Endodermal cell (in vitro differentiated cells): ENCODE data around the gene PARD3B. TPM values are rescaled to one million over a fixed set of nuclear protein-coding genes. Genes with fewer than 3 reads are reported as not detected.

Experiments
- DNase-seq: peaks from one replicate; pipeline ENCODE4 v3.0.0-alpha.2; 2017
- H3K27ac ChIP-seq: 2 replicates; pipeline ENCODE4 v1.5.1; 2013; ENCODE audit warnings: mild to moderate bottlenecking, low read depth, low read length, moderate library complexity
- H3K27me3 ChIP-seq: 2 replicates; pipeline ENCODE4 v1.6.1; 2013; ENCODE audit warnings: mild to moderate bottlenecking, low read length, moderate library complexity; ENCODE audit not compliant: insufficient read depth, control insufficient read depth, poor library complexity, severe bottlenecking
- H3K36me3 ChIP-seq: 2 replicates; pipeline ENCODE4 v1.7.0; 2013; ENCODE audit warnings: mild to moderate bottlenecking, low read length, moderate library complexity; ENCODE audit not compliant: control insufficient read depth, insufficient read depth
- H3K4me1 ChIP-seq: one replicate; pipeline ENCODE4 v1.7.0; 2013; ENCODE audit warnings: low read length; ENCODE audit not compliant: control insufficient read depth, insufficient read depth
- H3K4me3 ChIP-seq: 2 replicates; pipeline ENCODE4 v1.5.1; 2013; ENCODE audit warnings: mild to moderate bottlenecking, low read length, moderate library complexity
- H3K9ac ChIP-seq: 2 replicates; pipeline ENCODE4 v1.6.1; 2013; ENCODE audit warnings: mild to moderate bottlenecking, low read length, moderate library complexity; ENCODE audit not compliant: poor library complexity, severe bottlenecking; ENCODE audit errors: extremely low read depth
- H3K9me3 ChIP-seq: 2 replicates; pipeline ENCODE4 v1.6.1; 2013; ENCODE audit warnings: mild to moderate bottlenecking, low read length, moderate library complexity; ENCODE audit not compliant: control insufficient read depth
- H3K27ac Mint-ChIP-seq: 2 replicates; pipeline ENCODE4 v1.8.0; 2020; ENCODE audit warnings: mixed read lengths
- H3K27me3 Mint-ChIP-seq: 2 replicates; pipeline ENCODE4 v1.8.0; 2021; ENCODE audit warnings: mild to moderate bottlenecking, mixed read lengths; ENCODE audit not compliant: insufficient read depth
- H3K36me3 Mint-ChIP-seq: 2 replicates; pipeline ENCODE4 v1.8.0; 2020; ENCODE audit warnings: low read depth, mixed read lengths
- H3K4me1 Mint-ChIP-seq: 2 replicates; pipeline ENCODE4 v1.8.0; 2020; ENCODE audit warnings: mixed read lengths
- H3K4me3 Mint-ChIP-seq: 2 replicates; pipeline ENCODE4 v1.8.0; 2020; ENCODE audit warnings: mild to moderate bottlenecking, moderate library complexity, mixed read lengths
- H3K9me3 Mint-ChIP-seq: 2 replicates; pipeline ENCODE4 v1.8.0; 2020; ENCODE audit warnings: mild to moderate bottlenecking, mixed read lengths
- CTCF ChIP-seq: fragments of 200-600 bp; sonication (generic); conservative IDR thresholded peaks from 2 replicates; pipeline ENCODE4 v1.5.0; 2021; ENCODE audit warnings: antibody characterized with exemption, mild to moderate bottlenecking
- WGBS, 2 experiments: methylation state at CpG; one replicate each; pipeline versions ENCODE4 v1.1.5 to v1.1.7; 2013; ENCODE audit warnings: missing lambda C conversion rate in 2 of 2, mixed read lengths in 1 of 2; ENCODE audit not compliant: insufficient coverage in 1 of 2, insufficient read length in 1 of 2; 5-methylcytosine and 5-hydroxymethylcytosine counted together
- total RNA-seq, 2 donors: library from RNA; stranded (reverse); fragmentation: NEBNext Ultra II Directional in 1 of 2; extraction: Animal tissue kit (Norgen Biotek cat#: 25700) in 1 of 2; gene quantifications; 2 replicates in 1 of 2; 3 replicates in 1 of 2; pipeline ENCODE4 v1.2.1, GENCODE V29; 2021

Gene PARD3B
- total RNA-seq, 2 donors from 2014 or later: 2.5 to 5.6 TPM

- Mint-ChIP-seq H3K4me1 (peaks cover 3% of the 10 kb centered on the region), H3K9me3 (peaks cover 2% of the 10 kb centered on the region), H3K4me3 (no peak overlapping the region), H3K36me3 (no peaks in the 10 kb centered on the region), H3K27me3 (peaks cover 56% of the 10 kb centered on the region), H3K27ac (no peak overlapping the region)
- no peak overlapping the region for H3K4me3 ChIP-seq
- 78 to 91% methylated on average over 4 of the region's 4 CpGs for WGBS, 2 experiments
- H3K36me3 ChIP-seq: no peaks in the 10 kb centered on the region
- H3K9me3 ChIP-seq: no peaks in the 10 kb centered on the region
- H3K27ac ChIP-seq: no peak overlapping the region
- H3K4me1 ChIP-seq: no peaks in the 10 kb centered on the region
- TF ChIP-seq CTCF: no peak
- H3K27me3 ChIP-seq: peaks cover 10% of the 10 kb centered on the region
- DNase-seq: no peak
- no peak overlapping the region for H3K9ac ChIP-seq
Measured at GRCh38 chr2:205593891-205594290, 1048.6 kb downstream of the PARD3B start.

DNA sequence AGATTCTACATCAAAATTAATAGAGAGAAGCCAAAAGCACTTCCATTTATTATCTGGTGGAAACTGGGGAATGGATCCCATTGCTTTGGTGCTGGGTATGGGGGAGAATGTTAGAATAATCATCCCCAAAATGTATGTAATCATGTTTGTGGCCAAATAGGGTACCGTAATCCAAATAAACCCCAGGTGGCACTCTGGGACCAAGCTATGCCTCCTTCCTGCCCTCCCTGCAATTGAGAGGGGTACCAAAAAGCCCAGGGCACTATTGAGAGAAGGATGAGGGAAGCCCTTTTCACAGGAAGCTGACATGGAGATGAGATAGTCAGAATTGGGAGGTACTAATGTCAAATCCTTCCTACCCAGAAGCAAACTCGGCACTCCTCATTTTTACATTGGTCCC lies 1051.3 kb downstream of the PARD3B start:
- peaks cover 3% of the 10 kb centered on the region for H3K4me1 Mint-ChIP-seq
- no peak overlapping the region for H3K4me3 Mint-ChIP-seq
- H3K27ac ChIP-seq: no peak overlapping the region
- H3K36me3 ChIP-seq: no peaks in the 10 kb centered on the region
- H3K27me3 Mint-ChIP-seq: peaks cover 45% of the 10 kb centered on the region
- DNase-seq: no peak
- H3K4me1 ChIP-seq: no peaks in the 10 kb centered on the region
- H3K9me3 ChIP-seq: no peaks in the 10 kb centered on the region
- no peak overlapping the region for H3K4me3 ChIP-seq
- no peak overlapping the region for H3K27ac Mint-ChIP-seq
- TF ChIP-seq CTCF: peak; percentile 29
- peaks cover 10% of the 10 kb centered on the region for H3K27me3 ChIP-seq
- no peaks in the 10 kb centered on the region for H3K36me3 Mint-ChIP-seq
- no peak overlapping the region for H3K9ac ChIP-seq
- 89 to 100% methylated on average over 1 to 2 of the region's 2 CpGs for WGBS, 2 experiments
- peaks cover 2% of the 10 kb centered on the region for H3K9me3 Mint-ChIP-seq

DNA sequence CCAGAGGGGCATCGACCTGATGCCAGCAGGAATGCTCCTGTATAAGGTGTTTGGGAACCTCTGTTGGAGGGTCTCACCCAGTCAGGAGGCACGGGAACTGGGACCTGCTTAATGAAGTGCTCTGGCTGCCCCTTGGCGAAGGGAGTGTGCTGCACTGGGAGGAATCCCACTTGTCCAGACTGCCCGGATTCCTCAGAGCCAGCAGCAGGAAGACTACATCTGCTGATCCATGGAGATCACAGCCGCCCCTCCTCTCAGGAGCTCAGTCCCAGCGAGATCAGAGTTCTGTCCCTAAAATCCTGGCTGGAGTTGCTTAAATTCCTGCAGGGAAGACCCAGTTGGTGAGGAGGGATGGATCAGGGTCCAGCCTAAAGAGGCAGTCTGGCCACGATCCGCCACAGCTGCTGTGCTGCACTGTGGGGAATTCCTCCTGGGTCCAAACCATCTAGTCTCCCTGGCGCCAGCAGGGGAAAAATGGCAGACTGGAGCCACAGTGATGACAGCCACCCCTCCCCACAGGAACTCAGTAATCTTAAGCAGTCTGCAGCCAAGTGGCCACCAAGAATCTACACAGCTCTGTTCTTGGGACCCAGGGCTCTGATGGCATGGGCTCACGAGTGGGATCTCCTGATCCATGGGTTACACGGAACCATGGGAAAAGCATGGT lies 1060.5 kb downstream of the PARD3B start:
- no peak overlapping the region for H3K27ac ChIP-seq
- Mint-ChIP-seq H3K4me1 (peaks cover 9% of the 10 kb centered on the region), H3K27me3 (peaks cover 4% of the 10 kb centered on the region), H3K9me3 (peaks cover 23% of the 10 kb centered on the region), H3K4me3 (no peak overlapping the region), H3K27ac (no peak overlapping the region), H3K36me3 (peaks cover 4% of the 10 kb centered on the region)
- no peak overlapping the region for H3K4me3 ChIP-seq
- H3K9me3 ChIP-seq: peaks cover 6% of the 10 kb centered on the region
- H3K36me3 ChIP-seq: no peaks in the 10 kb centered on the region
- no peaks in the 10 kb centered on the region for H3K4me1 ChIP-seq
- WGBS, 2 experiments: 93 to 96% methylated on average over 8 to 11 of the region's 11 CpGs
- no peak overlapping the region for H3K9ac ChIP-seq
- no peak for TF ChIP-seq CTCF
- DNase-seq: no peak
- H3K27me3 ChIP-seq: no peaks in the 10 kb centered on the region
